Thyroid gland (tissue), 4 donors: ENCODE measurements around the gene SEMA5A.

Source experiments
- POLR2A ChIP-seq, 2 donors: fragments of 450-650 bp; IDR thresholded peaks; one replicate each; pipeline ENCODE4 v1.6.1; 2017; ENCODE audit warnings: antibody characterized with exemption in 2 of 2, mild to moderate bottlenecking in 2 of 2, moderate library complexity in 1 of 2
- TF ChIP-seq, protein P1 (sequence below), 6 experiments: fragments of 200-600 bp in 3 of 6; fragments of 450-650 bp in 3 of 6; sonication (generic) in 3 of 6; IDR thresholded peaks; one replicate each; pipeline ENCODE4 v1.5.1; 2016 to 2019; ENCODE audit warnings: antibody characterized with exemption in 6 of 6, mild to moderate bottlenecking in 2 of 6, inconsistent platforms in 1 of 6, moderate library complexity in 1 of 6

DNA sequence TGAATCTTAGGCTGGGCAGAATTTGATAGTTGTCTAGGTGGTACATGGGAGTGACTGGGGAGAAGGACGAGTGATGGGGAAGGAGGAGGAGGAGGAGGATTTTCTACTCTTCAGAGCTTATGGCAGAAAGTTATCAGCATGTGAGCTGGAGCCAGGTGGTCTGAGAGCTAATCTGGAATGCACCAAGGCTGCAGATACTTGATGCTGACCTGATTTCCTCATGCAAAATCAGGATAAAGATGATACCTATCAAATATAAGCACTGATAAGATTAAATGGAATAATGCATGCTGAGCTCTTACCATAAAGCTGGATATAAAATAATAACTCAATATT is 250.4 kb downstream of the SEMA5A start:
- TF ChIP-seq POLR2A (IDR thresholded peaks at IDR 0.05), result no peak
- TF ChIP-seq, protein P1, sequence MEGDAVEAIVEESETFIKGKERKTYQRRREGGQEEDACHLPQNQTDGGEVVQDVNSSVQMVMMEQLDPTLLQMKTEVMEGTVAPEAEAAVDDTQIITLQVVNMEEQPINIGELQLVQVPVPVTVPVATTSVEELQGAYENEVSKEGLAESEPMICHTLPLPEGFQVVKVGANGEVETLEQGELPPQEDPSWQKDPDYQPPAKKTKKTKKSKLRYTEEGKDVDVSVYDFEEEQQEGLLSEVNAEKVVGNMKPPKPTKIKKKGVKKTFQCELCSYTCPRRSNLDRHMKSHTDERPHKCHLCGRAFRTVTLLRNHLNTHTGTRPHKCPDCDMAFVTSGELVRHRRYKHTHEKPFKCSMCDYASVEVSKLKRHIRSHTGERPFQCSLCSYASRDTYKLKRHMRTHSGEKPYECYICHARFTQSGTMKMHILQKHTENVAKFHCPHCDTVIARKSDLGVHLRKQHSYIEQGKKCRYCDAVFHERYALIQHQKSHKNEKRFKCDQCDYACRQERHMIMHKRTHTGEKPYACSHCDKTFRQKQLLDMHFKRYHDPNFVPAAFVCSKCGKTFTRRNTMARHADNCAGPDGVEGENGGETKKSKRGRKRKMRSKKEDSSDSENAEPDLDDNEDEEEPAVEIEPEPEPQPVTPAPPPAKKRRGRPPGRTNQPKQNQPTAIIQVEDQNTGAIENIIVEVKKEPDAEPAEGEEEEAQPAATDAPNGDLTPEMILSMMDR (IDR thresholded peaks at IDR 0.05), result no peak
